ENCODE results near the gene RAF1.

Gene RAF1

GRCh38 chr3:12578742-12579141 lies 85.2 kb downstream of the RAF1 start:
- FAIRE-seq (no peak), DNase-seq (ENCODE audit: insufficient read length, low spot score) (no peak)
- TF ChIP-seq PAX5 (IDR thresholded peaks at IDR 0.05; ENCODE audit: insufficient read depth, low read length, severe bottlenecking) (no peak), TAF1 (IDR thresholded peaks at IDR 0.05; ENCODE audit: low read depth, low read length) (no peak), POU2F2 (IDR thresholded peaks at IDR 0.05; ENCODE audit: low read depth, low read length) (no peak), POLR2AphosphoS5 (IDR thresholded peaks at IDR 0.05; ENCODE audit: low read depth, low read length) (no peak), POLR2A (IDR thresholded peaks at IDR 0.05; ENCODE audit: low read depth, low read length) (no peak), SPI1 (IDR thresholded peaks at IDR 0.05; ENCODE audit: low read depth, low read length) (no peak)

GRCh38 chr3:12577379-12577778 lies 86.5 kb downstream of the RAF1 start:
- TF ChIP-seq POLR2AphosphoS5 (IDR thresholded peaks at IDR 0.05; ENCODE audit: low read depth, low read length) (no peak), POLR2A (IDR thresholded peaks at IDR 0.05; ENCODE audit: low read depth, low read length) (no peak), PAX5 (IDR thresholded peaks at IDR 0.05; ENCODE audit: insufficient read depth, low read length, severe bottlenecking) (no peak), SPI1 (IDR thresholded peaks at IDR 0.05; ENCODE audit: low read depth, low read length) (no peak), TAF1 (IDR thresholded peaks at IDR 0.05; ENCODE audit: low read depth, low read length) (no peak), POU2F2 (IDR thresholded peaks at IDR 0.05; ENCODE audit: low read depth, low read length) (no peak)
- FAIRE-seq (no peak), DNase-seq (ENCODE audit: insufficient read length, low spot score) (no peak)

DNA sequence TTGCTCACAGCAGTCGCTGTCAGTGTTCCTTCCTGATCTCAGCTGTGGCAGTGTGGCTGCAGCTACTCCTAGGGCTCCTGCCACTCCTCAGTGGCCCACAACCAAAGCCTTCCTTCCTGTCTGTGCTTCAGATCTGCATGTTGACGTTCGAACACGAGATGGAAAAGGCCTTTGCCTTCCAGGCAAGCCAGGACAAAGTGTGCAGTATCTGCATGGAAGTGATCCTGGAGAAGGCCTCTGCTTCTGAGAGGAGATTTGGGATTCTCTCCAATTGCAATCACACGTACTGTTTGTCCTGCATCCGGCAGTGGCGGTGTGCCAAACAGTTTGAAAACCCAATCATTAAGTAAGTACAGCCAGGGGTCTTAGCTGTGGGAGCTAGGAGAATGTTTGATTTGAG lies 89.3 kb downstream of the RAF1 start:
- no peak for DNase-seq (ENCODE audit: insufficient read length, low spot score)
- FAIRE-seq = no peak
- TF ChIP-seq POLR2AphosphoS5 (IDR thresholded peaks at IDR 0.05; ENCODE audit: low read depth, low read length) (no peak), SPI1 (IDR thresholded peaks at IDR 0.05; ENCODE audit: low read depth, low read length) (no peak), PAX5 (IDR thresholded peaks at IDR 0.05; ENCODE audit: insufficient read depth, low read length, severe bottlenecking) (no peak), POU2F2 (IDR thresholded peaks at IDR 0.05; ENCODE audit: low read depth, low read length) (no peak), TAF1 (IDR thresholded peaks at IDR 0.05; ENCODE audit: low read depth, low read length) (no peak)

DNA sequence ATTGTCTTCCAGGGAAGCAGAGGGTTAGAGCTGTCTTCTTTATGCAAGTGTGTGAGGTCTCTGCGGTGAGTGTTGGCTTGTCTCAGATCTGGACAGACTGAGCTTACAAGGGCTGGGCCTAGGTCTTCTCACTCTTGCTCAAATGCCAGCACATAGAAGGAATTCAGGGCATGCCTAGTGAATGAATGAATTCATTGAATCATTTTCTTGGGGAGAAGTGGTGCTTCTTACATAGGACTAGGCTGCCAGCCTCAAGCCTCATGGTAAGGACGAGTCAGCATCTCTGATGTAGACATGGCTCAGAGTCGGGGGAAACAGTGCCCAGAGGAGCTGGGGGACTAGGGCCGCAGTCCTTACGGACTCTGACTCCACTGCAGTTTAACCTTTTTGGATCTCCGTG lies 89.8 kb downstream of the RAF1 start:
- DNase-seq (ENCODE audit: insufficient read length, low spot score) (no peak), FAIRE-seq (no peak)
- TF ChIP-seq POLR2AphosphoS5 (IDR thresholded peaks at IDR 0.05; ENCODE audit: low read depth, low read length) (no peak), PAX5 (IDR thresholded peaks at IDR 0.05; ENCODE audit: insufficient read depth, low read length, severe bottlenecking) (no peak), POU2F2 (IDR thresholded peaks at IDR 0.05; ENCODE audit: low read depth, low read length) (no peak), TAF1 (IDR thresholded peaks at IDR 0.05; ENCODE audit: low read depth, low read length) (no peak), POLR2A (IDR thresholded peaks at IDR 0.05; ENCODE audit: low read depth, low read length) (no peak), SPI1 (IDR thresholded peaks at IDR 0.05; ENCODE audit: low read depth, low read length) (no peak)

GRCh38 chr3:12571986-12572385 lies 91.9 kb downstream of the RAF1 start:
- no peak for TF ChIP-seq POLR2AphosphoS5 (IDR thresholded peaks at IDR 0.05; ENCODE audit: low read depth, low read length)
- TF ChIP-seq PAX5 (IDR thresholded peaks at IDR 0.05; ENCODE audit: insufficient read depth, low read length, severe bottlenecking) = no peak
- TF ChIP-seq SPI1 (IDR thresholded peaks at IDR 0.05; ENCODE audit: low read depth, low read length) = no peak
- TF ChIP-seq TAF1 (IDR thresholded peaks at IDR 0.05; ENCODE audit: low read depth, low read length) = no peak
- no peak for TF ChIP-seq POU2F2 (IDR thresholded peaks at IDR 0.05; ENCODE audit: low read depth, low read length)
- TF ChIP-seq POLR2A (IDR thresholded peaks at IDR 0.05; ENCODE audit: low read depth, low read length) = no peak
- FAIRE-seq (no peak), DNase-seq (ENCODE audit: insufficient read length, low spot score) (no peak)

- FAIRE-seq (no peak), DNase-seq (ENCODE audit: insufficient read length, low spot score) (no peak)
- TF ChIP-seq POLR2A (IDR thresholded peaks at IDR 0.05; ENCODE audit: low read depth, low read length) = no peak
- no peak for TF ChIP-seq POU2F2 (IDR thresholded peaks at IDR 0.05; ENCODE audit: low read depth, low read length)
- TF ChIP-seq PAX5 (IDR thresholded peaks at IDR 0.05; ENCODE audit: insufficient read depth, low read length, severe bottlenecking) = no peak
- no peak for TF ChIP-seq SPI1 (IDR thresholded peaks at IDR 0.05; ENCODE audit: low read depth, low read length)
- no peak for TF ChIP-seq POLR2AphosphoS5 (IDR thresholded peaks at IDR 0.05; ENCODE audit: low read depth, low read length)
- TF ChIP-seq TAF1 (IDR thresholded peaks at IDR 0.05; ENCODE audit: low read depth, low read length) = no peak
Observed at GRCh38 chr3:12569836-12570235, 94.1 kb downstream of the RAF1 start.

DNA sequence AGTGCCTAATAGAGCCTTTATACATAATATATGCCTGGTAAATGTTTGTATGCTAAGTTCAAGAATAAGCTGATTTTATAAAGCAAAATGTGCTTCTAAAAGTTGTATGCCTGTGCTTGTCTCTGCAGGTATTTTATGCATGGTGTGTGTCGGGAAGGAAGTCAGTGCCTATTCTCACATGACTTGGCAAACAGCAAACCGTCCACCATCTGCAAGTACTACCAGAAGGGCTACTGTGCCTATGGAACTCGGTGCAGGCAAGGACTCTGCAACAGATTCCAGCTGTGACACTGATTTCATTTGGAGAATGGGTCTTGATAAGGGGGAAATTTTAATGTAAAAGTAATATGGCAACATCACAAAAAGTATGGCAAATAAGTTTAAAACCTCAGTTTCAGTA lies 95.2 kb downstream of the RAF1 start:
- no peak for FAIRE-seq
- TF ChIP-seq TAF1 (IDR thresholded peaks at IDR 0.05; ENCODE audit: low read depth, low read length) (no peak), SPI1 (IDR thresholded peaks at IDR 0.05; ENCODE audit: low read depth, low read length) (no peak), POU2F2 (IDR thresholded peaks at IDR 0.05; ENCODE audit: low read depth, low read length) (no peak), PAX5 (IDR thresholded peaks at IDR 0.05; ENCODE audit: insufficient read depth, low read length, severe bottlenecking) (no peak), POLR2AphosphoS5 (IDR thresholded peaks at IDR 0.05; ENCODE audit: low read depth, low read length) (no peak), POLR2A (IDR thresholded peaks at IDR 0.05; ENCODE audit: low read depth, low read length) (no peak)
- DNase-seq (ENCODE audit: insufficient read length, low spot score) = no peak

DNA sequence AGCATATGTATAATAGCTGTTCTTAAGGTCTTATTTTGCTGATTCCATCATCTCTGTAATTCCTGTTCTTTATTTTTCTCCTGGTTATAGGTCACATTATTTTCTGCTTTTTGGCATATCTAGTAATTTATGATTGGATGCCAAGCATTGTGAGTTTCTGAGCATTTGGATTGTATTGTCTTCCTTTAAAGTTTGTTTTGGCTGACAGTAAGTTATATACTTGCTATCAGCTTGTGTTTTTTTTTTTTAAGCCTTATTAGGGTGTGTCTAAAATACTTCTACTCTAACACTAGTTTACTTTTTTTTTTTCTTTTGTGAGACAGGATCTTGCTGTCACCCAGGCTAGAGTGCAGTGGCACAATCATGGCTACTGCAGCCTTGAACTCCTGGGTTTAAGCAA lies 96.9 kb downstream of the RAF1 start:
- DNase-seq (ENCODE audit: insufficient read length, low spot score) (no peak), FAIRE-seq (no peak)
- no peak for TF ChIP-seq TAF1 (IDR thresholded peaks at IDR 0.05; ENCODE audit: low read depth, low read length)
- TF ChIP-seq PAX5 (IDR thresholded peaks at IDR 0.05; ENCODE audit: insufficient read depth, low read length, severe bottlenecking) = no peak
- TF ChIP-seq POLR2A (IDR thresholded peaks at IDR 0.05; ENCODE audit: low read depth, low read length) = no peak
- no peak for TF ChIP-seq SPI1 (IDR thresholded peaks at IDR 0.05; ENCODE audit: low read depth, low read length)
- no peak for TF ChIP-seq POLR2AphosphoS5 (IDR thresholded peaks at IDR 0.05; ENCODE audit: low read depth, low read length)
- TF ChIP-seq POU2F2 (IDR thresholded peaks at IDR 0.05; ENCODE audit: low read depth, low read length) = no peak

DNA sequence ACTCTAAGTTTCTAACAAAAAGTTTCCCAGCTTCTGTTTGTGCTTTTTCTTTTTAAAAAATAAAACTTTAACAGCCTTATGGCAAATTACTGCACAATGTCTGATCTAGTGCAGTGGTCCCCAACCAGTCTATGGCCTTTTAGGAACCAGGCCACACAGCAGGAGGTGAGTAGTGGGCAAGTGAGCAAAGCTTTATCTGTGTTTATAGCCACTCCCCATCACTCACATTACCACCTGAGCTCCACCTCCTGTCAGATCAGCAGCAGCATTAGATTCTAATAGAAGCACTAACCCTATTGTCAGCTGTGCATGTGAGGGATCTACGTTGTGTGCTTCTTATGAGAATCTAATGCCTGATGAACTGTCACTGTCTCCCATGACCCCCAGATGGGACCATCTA lies 101.5 kb downstream of the RAF1 start:
- FAIRE-seq (no peak), DNase-seq (ENCODE audit: insufficient read length, low spot score) (no peak)
- TF ChIP-seq POU2F2 (IDR thresholded peaks at IDR 0.05; ENCODE audit: low read depth, low read length) = no peak

DNA sequence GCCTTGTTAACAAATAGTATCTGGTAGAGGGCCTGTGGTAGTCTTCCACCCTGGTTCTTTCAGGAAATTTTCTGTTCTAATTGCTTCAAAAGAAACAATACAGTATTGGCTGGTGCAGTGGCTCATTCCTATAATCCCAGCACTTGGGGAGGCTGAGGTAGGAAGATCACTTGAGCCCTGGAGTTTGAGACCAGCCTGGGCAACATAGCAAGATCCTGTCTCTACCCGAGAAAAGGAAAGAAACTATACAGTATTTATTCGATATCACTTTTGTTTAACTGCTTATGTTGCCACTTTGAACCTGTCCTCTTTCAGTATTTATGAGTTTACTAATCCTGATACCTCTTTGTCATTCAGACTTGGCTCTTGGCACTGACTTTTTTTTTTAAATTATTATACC lies 102.5 kb downstream of the RAF1 start:
- DNase-seq (ENCODE audit: insufficient read length, low spot score) = no peak
- TF ChIP-seq POLR2A (IDR thresholded peaks at IDR 0.05; ENCODE audit: low read depth, low read length) (no peak), SPI1 (IDR thresholded peaks at IDR 0.05; ENCODE audit: low read depth, low read length) (no peak), POLR2AphosphoS5 (IDR thresholded peaks at IDR 0.05; ENCODE audit: low read depth, low read length) (no peak), TAF1 (IDR thresholded peaks at IDR 0.05; ENCODE audit: low read depth, low read length) (no peak), POU2F2 (IDR thresholded peaks at IDR 0.05; ENCODE audit: low read depth, low read length) (no peak)
- no peak for FAIRE-seq

Data from GM12891 (cell line).